ENCODE results near the gene CSTF1.

GRCh38 chr20:56361900-56362299 is 30.5 kb upstream of the CSTF1 start:
- TF ChIP-seq EZH2phosphoT487 (conservative IDR thresholded peaks at IDR 0.05; ENCODE audit: low read length) = no peak
- TF ChIP-seq, protein P1, sequence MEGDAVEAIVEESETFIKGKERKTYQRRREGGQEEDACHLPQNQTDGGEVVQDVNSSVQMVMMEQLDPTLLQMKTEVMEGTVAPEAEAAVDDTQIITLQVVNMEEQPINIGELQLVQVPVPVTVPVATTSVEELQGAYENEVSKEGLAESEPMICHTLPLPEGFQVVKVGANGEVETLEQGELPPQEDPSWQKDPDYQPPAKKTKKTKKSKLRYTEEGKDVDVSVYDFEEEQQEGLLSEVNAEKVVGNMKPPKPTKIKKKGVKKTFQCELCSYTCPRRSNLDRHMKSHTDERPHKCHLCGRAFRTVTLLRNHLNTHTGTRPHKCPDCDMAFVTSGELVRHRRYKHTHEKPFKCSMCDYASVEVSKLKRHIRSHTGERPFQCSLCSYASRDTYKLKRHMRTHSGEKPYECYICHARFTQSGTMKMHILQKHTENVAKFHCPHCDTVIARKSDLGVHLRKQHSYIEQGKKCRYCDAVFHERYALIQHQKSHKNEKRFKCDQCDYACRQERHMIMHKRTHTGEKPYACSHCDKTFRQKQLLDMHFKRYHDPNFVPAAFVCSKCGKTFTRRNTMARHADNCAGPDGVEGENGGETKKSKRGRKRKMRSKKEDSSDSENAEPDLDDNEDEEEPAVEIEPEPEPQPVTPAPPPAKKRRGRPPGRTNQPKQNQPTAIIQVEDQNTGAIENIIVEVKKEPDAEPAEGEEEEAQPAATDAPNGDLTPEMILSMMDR (IDR thresholded peaks at IDR 0.05; ENCODE audit: insufficient read depth, low read length, poor library complexity, severe bottlenecking) = no peak

All from SU-DHL-6 (cell line).